GM10248 (cell line): ENCODE data around the gene ARID3A.

Source experiments
- CTCF ChIA-PET: fragments of 300-600 bp; sonication (Branson Sonifier 250); formaldehyde crosslinking; extraction: SDS; loops from one replicate; lab custom pipeline; 2021; ENCODE audit warnings: antibody characterized with exemption; lab: Yijun Ruan, JAX
- POLR2A ChIA-PET: fragments of 350-650 bp; sonication (Branson Sonifier 250); formaldehyde crosslinking; extraction: SDS; loops from one replicate; lab custom pipeline; 2020; ENCODE audit warnings: antibody characterized with exemption; lab: Yijun Ruan, JAX
- DNase-seq: peaks from one replicate; pipeline ENCODE4 v3.0.0; 2012; ENCODE audit errors: extremely low spot score
- TF ChIP-seq, protein P1 (sequence below): IDR thresholded peaks from 2 replicates; pipeline ENCODE4 v1.5.1; 2012; ENCODE audit warnings: mild to moderate bottlenecking, low read depth; ENCODE audit errors: extremely low read depth, missing control alignments, control extremely low read depth

The ARID3A gene

DNA sequence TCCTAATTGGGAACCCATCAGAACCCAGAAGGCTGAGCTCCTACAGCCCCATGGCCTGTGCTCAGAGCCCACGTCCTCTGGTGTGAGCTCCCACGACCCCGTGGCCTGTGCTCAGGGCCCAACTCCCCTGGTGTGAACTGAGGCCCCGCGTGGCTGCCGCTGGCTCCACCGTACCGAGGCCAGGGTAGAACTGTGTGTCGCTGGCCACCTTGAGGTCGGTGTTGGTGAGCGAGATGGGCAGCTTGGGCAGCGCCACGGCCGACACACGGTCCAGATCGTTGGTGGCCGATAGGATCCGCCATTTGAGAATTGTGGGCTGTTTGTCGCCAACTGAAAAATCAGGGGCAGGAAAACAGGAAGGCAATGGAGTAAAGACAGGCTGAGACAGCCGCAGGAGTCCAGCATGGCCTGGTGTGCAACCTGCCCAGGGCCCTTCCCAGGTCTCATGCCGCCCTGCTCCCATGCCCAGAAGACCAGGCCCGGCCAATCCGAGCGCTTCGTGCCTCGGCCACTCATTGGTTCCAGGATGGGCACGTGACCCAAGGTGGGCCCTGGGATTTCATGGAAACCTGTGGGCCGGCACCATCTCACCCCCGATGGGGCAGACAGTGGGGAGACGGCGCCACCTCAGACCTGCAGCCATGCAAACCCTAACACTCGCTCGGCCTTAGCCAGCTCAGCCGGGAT, 44.3 kb upstream of the ARID3A start:
- POLR2A ChIA-PET, result no interaction called here
- DNase-seq, result no peak
- CTCF ChIA-PET, result interaction anchor here (1.0 to 2.8 kb wide), 4 partner anchors 12 to 111 kb away, joined by 3 to 9 read pairs (median 4); partner anchors contain the start of genes MED16 and RNU6-9
- TF ChIP-seq, protein P1, sequence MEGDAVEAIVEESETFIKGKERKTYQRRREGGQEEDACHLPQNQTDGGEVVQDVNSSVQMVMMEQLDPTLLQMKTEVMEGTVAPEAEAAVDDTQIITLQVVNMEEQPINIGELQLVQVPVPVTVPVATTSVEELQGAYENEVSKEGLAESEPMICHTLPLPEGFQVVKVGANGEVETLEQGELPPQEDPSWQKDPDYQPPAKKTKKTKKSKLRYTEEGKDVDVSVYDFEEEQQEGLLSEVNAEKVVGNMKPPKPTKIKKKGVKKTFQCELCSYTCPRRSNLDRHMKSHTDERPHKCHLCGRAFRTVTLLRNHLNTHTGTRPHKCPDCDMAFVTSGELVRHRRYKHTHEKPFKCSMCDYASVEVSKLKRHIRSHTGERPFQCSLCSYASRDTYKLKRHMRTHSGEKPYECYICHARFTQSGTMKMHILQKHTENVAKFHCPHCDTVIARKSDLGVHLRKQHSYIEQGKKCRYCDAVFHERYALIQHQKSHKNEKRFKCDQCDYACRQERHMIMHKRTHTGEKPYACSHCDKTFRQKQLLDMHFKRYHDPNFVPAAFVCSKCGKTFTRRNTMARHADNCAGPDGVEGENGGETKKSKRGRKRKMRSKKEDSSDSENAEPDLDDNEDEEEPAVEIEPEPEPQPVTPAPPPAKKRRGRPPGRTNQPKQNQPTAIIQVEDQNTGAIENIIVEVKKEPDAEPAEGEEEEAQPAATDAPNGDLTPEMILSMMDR, result no peak

GRCh38 chr19:882871-883497, 42.9 kb upstream of the ARID3A start:
- DNase-seq, result no peak
- POLR2A ChIA-PET, result no interaction called here
- TF ChIP-seq, protein P1, result no peak
- CTCF ChIA-PET, result interaction anchor here (1.3 to 2.8 kb wide), 3 partner anchors 19 to 361 kb away, joined by 3 to 9 read pairs (median 3); no protein-coding TSS in a partner anchor

DNA sequence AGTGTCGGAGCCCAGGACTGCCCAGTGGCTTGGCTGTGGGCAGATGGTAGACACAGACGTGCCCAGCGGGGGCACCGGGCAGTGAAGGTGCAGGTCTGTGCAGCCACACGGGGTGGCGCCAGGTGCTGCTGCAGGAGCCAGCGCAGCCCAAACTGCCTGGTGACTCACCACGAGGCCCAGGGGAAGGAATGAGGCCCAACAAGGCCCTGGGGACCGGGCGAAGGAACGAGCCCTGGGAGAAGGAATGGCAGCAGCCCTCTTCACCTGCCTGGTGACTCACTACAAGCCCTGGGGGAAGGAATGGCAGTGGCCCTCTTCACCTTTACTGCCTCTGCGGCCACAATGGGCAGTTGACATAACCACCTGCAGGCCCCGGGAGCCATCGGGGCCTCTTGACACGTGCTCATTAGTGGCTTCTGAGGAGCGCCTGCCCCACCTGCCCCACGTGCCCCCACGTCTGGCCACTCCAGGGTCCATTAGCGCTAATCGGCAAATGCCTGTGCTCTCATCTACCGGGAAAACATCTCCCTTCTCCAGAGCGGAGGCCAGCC, 42.1 kb upstream of the ARID3A start:
- no peak for DNase-seq
- TF ChIP-seq, protein P1, result no peak
- ChIA-PET POLR2A (no interaction called here), CTCF (interaction anchor here (1.4 to 2.8 kb wide), 2 partner anchors 114 to 361 kb away, joined by 3 to 9 read pairs; no protein-coding TSS in a partner anchor)

GRCh38 chr19:884420-885211, 41.2 kb upstream of the ARID3A start:
- ChIA-PET POLR2A (no interaction called here), CTCF (no interaction called here)
- TF ChIP-seq, protein P1, result no peak
- no peak for DNase-seq

DNA sequence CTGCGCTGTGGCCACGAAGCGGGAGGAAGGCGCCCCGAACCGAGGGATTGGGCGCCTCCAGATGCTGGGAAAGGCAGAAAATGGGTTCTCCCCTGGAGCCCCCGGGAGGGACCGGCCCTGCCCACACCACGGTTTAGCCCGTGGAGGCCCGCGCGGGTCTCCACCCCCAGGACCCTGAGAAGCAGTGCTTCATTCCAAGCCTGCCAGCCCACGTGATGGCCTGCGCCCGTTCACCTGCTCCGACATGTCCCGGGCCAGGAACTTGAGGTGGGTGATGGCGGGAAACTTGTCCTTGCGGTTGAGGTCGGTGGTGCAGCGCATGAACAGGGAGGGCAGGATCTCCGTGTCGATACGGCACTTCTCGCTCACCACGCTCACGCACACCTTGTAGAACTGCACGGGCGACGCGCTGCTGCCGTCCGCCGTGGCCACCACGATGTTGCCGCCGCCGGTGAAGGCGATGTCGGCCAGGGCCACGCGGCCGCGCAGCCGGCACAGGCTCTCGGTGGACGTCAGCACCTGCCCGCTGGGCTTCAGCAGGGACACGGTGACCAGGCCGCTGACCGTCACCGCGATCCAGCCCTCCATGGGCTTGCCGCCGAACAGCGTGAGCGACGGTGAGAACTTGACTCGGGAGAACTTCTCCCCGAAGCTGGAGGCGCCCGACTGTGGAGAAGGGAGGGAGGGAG, 40.2 kb upstream of the ARID3A start:
- POLR2A ChIA-PET, result no interaction called here
- CTCF ChIA-PET, result no interaction called here
- no peak for DNase-seq
- TF ChIP-seq, protein P1, result no peak
